ENCODE data around the gene SPTBN4. TPM values are rescaled to one million over a fixed set of nuclear protein-coding genes. Genes with fewer than 3 reads are reported as not detected.
"Not testable (repeated sequence)": the region's sequence is repeated elsewhere in the genome, so short reads cannot be mapped to it uniquely, and the experiment has no call there.

SPTBN4 gene
- total and polyA plus RNA-seq, 5 donors: 3.2 to 6.4 (median 5.4) TPM

DNA sequence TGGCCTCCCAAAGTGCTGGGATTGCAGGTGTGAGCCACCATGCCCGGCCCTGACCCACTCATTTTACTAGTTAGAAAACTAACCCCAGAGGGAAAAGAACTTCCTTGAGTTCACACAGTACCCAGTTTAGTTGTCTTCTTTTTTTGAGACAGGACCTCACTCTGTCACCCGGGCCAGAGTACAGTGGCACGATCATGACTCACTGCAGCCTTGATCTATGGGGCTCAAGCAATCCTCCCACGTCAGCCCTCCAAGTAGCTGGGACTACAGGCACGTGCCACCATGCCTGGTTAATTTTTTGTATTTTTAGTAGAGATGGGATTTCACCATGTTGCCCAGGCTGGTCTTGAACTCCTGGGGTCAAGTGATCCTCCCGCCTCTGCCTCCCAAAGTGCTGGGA lies 55.1 kb downstream of the SPTBN4 start:
- ATAC-seq; H3K27me3 ChIP-seq (ENCODE audit: control insufficient read depth, insufficient read depth); H3K4me3 ChIP-seq (ENCODE audit: low read length); H3K4me1 ChIP-seq (ENCODE audit: control insufficient read depth, insufficient read depth, low read length); H3K27ac ChIP-seq (ENCODE audit: low read length); H3K9me3 ChIP-seq (ENCODE audit: control insufficient read depth, low read length); DNase-seq: not testable (repeated sequence)
- 83% methylated on average over 6 of the region's 6 CpGs for WGBS
- intact Hi-C loops (cut with DNase I): loop anchor here in 1 of 4 donors (5.0 kb wide), 1 partner anchor 215 kb away; no protein-coding TSS in a partner anchor

DNA sequence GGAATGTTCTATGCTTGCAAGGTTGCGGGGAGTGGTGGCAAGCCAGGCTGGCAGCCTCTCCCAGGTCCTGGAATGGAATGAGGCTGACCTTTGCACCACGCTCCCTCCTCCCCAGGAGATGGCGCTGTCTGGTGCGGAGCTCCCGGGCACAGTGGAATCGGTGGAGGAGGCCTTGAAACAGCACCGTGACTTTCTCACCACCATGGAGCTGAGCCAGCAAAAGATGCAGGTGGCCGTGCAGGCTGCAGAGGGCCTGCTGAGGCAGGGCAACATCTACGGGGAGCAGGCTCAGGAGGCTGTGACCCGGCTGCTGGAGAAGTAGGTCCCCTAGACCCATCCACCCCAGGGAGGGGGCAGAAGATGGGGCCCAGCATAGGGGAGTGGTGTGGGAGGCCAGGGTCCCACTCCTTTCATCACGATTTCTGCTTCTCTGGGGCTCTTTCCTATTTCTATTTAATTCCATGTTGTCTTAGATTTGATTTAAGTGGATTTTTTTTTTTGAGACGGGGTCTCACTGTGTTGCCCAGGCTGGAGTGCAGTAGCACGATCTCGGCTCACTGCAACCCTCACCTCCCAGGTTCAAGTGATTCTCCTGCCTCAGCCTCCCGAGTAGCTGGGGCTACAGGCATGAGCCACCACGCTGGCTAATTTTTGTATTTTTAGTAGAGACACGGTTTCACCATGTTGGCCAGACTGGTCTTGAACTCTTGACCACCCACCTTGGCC lies 56.7 kb downstream of the SPTBN4 start:
- intact Hi-C loops (cut with DNase I): loop anchor here in 1 of 4 donors (5.0 kb wide), 1 partner anchor 216 kb away; no protein-coding TSS in a partner anchor
- H3K4me1 ChIP-seq (ENCODE audit: control insufficient read depth, insufficient read depth, low read length): no peaks in the 10 kb centered on the region
- H3K4me3 ChIP-seq (ENCODE audit: low read length): no peak overlapping the region
- no peaks in the 10 kb centered on the region for H3K9me3 ChIP-seq (ENCODE audit: control insufficient read depth, low read length)
- ATAC-seq (peak; percentile 60 to 62), DNase-seq (peak; percentile 37 to 70 (median 67))
- H3K27me3 ChIP-seq (ENCODE audit: control insufficient read depth, insufficient read depth): no peaks in the 10 kb centered on the region
- whole genome bisulfite sequencing: 48% methylated on average over 17 of the region's 17 CpGs
- H3K27ac ChIP-seq (ENCODE audit: low read length): no peak overlapping the region

DNA sequence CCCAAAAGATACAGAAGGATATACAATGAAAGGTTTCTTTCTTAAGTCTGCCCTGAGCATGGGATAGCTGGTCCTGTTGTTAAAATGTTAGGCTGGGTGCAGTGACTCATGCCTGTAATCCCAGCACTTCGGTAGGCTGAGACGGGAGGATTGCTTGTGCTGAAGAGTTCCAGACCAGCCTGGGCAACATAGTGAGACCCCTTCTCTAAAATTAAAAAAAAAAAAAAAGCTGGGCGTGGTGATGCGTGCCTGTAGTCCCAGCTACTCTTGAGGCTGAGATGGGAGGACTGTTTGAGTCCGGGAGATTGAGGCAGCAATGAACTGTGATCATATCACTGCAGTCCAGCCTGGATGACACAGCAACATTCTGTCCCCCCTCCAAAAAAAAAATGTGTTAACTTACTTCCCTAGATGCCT lies 57.3 kb downstream of the SPTBN4 start:
- ATAC-seq (no peak), DNase-seq (no peak)
- intact Hi-C loops (cut with DNase I): loop anchor here in 1 of 4 donors (5.0 kb wide), 1 partner anchor 217 kb away; no protein-coding TSS in a partner anchor
- Histone ChIP-seq H3K4me1 (ENCODE audit: control insufficient read depth, insufficient read depth, low read length) (no peaks in the 10 kb centered on the region), H3K27me3 (ENCODE audit: control insufficient read depth, insufficient read depth) (no peaks in the 10 kb centered on the region), H3K9me3 (ENCODE audit: control insufficient read depth, low read length) (no peaks in the 10 kb centered on the region), H3K27ac (ENCODE audit: low read length) (no peak overlapping the region), H3K4me3 (ENCODE audit: low read length) (no peak overlapping the region)
- WGBS: 78% methylated on average over 5 of the region's 5 CpGs

DNA sequence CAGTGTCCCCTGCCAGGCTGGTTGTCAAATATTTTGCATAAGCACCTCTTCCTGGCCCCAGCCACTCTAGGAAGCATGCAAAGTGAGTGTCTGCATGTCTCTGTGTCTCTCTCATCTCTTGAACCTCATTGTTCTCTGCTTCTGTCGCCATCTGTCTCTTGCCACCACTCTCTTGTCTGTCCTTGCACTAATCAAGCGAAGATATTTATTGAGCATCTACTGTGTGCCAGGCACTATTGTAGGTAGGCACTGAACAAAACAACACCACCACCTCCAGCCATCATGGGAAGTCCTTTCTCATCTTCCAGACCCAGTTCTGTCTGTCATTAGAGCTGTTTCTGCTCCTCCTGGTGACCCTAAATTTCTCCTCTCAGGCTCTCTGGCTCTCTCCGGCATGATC lies 57.9 kb downstream of the SPTBN4 start:
- H3K4me1 ChIP-seq (ENCODE audit: control insufficient read depth, insufficient read depth, low read length): no peaks in the 10 kb centered on the region
- WGBS: 94% methylated on average over 3 of the region's 3 CpGs
- ATAC-seq (no peak), DNase-seq (no peak)
- H3K27ac ChIP-seq (ENCODE audit: low read length): no peak overlapping the region
- H3K4me3 ChIP-seq (ENCODE audit: low read length): no peak overlapping the region
- no peaks in the 10 kb centered on the region for H3K27me3 ChIP-seq (ENCODE audit: control insufficient read depth, insufficient read depth)
- intact Hi-C loops (cut with DNase I): loop anchor here in 1 of 4 donors (5.0 kb wide), 2 partner anchors 73 to 217 kb away; no protein-coding TSS in a partner anchor
- H3K9me3 ChIP-seq (ENCODE audit: control insufficient read depth, low read length): no peaks in the 10 kb centered on the region

DNA sequence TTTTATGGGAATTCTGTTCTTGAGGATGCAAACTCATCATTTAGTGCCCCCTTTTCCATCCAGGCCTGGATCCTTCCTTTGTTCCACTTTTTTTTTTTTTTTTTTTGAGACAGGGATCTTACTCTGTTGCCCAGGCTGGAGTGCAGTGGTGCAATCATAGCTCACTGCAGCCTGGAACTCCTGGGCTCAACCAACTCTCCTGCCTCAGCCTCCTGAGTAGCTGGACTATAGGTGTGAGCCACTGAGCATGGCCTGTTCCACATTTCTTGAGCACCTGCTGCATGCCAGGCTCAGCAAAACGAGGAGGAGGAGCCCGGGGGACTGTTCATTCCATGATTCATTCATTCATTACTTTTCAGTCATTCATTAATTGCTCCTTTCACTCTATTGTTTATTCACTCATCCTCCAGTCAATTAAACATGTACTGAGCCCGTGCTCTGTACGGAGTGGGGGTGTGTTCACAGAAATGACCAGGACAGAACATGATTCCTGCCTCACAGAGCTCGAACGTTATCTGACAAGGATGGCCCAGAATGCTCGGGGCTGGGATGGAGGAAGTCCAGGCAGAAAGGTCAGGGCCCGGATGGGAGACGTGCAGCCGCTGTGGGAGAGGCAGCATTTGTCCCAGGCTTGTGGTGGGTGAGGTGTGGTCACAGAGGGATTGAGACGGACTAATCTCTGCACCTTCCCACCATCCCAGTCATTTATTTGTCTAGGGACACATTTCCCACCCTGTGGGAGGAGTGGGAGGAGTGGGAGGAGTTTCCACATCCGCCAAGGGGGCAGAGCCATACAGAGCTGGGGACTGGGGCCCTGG lies 58.6 kb downstream of the SPTBN4 start:
- Histone ChIP-seq H3K4me3 (ENCODE audit: low read length) (no peak overlapping the region), H3K9me3 (ENCODE audit: control insufficient read depth, low read length) (no peaks in the 10 kb centered on the region), H3K4me1 (ENCODE audit: control insufficient read depth, insufficient read depth, low read length) (no peaks in the 10 kb centered on the region), H3K27me3 (ENCODE audit: control insufficient read depth, insufficient read depth) (no peaks in the 10 kb centered on the region), H3K27ac (ENCODE audit: low read length) (no peak overlapping the region)
- 48% methylated on average over 12 of the region's 12 CpGs for WGBS
- no peak for ATAC-seq
- no peak for DNase-seq
- intact Hi-C loops (cut with DNase I): loop anchor here in 1 of 4 donors (5.0 kb wide), 1 partner anchor 72 kb away; no protein-coding TSS in a partner anchor

DNA sequence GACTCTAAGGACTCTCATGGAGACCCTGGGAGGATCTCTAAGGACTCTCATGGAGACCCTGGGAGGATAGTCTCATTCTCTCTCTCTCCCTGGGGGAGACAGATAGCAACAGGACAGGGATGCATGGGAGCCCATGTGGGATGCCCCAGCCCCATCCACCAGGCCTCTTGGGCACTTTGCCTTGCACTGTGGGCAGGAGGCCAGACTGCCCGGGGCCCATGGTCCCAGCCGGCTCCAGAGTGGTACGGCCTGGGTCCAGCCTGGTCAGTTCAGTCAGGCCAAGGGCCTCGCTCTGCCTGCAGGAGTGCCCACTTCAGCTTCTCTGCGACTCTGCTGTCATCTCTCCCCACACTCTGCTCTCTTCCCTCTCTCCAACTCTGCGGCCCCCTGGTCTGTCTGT lies 61.3 kb downstream of the SPTBN4 start:
- Histone ChIP-seq H3K27ac (ENCODE audit: low read length) (no peak overlapping the region), H3K4me3 (ENCODE audit: low read length) (no peak overlapping the region), H3K9me3 (ENCODE audit: control insufficient read depth, low read length) (no peaks in the 10 kb centered on the region), H3K4me1 (ENCODE audit: control insufficient read depth, insufficient read depth, low read length) (no peaks in the 10 kb centered on the region), H3K27me3 (ENCODE audit: control insufficient read depth, insufficient read depth) (no peaks in the 10 kb centered on the region)
- ATAC-seq (no peak), DNase-seq (no peak)
- intact Hi-C loops (cut with DNase I): loop anchor here in 2 of 4 donors (2.0 to 5.0 kb wide), 2 partner anchors 69 to 71 kb away; no protein-coding TSS in a partner anchor
- WGBS: 81% methylated on average over 6 of the region's 6 CpGs

DNA sequence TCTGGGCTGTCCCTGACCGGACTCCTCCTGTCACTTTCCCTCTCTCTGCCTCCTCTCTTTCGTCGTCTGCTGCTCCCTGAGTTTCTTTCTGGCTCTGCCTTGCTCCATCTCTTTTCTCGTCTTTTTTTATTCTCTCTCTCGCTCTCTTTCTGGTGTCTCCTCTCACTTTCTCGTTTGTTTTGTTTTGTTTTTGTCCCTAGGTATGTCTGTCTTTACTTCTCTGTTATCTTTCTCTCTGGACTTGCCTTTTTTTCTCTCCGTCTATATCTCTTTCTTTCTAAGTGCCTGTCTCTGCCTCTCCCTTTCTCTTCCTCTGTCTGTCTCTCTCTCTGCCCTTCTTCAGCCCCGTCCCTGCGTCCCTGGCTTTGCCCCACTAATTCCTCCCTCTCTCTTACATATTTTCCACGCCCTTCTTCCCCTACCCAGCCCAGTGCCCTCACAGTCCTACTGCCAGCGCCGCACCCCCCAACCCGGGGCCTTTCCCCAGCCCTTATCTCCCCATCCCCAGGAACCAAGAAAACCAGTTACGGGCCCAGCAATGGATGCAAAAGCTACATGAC lies 61.8 kb downstream of the SPTBN4 start:
- WGBS: 67% methylated on average over 14 of the region's 14 CpGs
- Histone ChIP-seq H3K9me3 (ENCODE audit: control insufficient read depth, low read length) (no peaks in the 10 kb centered on the region), H3K27me3 (ENCODE audit: control insufficient read depth, insufficient read depth) (no peaks in the 10 kb centered on the region), H3K4me3 (ENCODE audit: low read length) (no peak overlapping the region), H3K27ac (ENCODE audit: low read length) (no peak overlapping the region), H3K4me1 (ENCODE audit: control insufficient read depth, insufficient read depth, low read length) (no peaks in the 10 kb centered on the region)
- DNase-seq (no peak), ATAC-seq (no peak)
- intact Hi-C loops (cut with DNase I): loop anchor here in 2 of 4 donors (2.0 to 5.0 kb wide), 2 partner anchors 69 to 70 kb away; no protein-coding TSS in a partner anchor

DNA sequence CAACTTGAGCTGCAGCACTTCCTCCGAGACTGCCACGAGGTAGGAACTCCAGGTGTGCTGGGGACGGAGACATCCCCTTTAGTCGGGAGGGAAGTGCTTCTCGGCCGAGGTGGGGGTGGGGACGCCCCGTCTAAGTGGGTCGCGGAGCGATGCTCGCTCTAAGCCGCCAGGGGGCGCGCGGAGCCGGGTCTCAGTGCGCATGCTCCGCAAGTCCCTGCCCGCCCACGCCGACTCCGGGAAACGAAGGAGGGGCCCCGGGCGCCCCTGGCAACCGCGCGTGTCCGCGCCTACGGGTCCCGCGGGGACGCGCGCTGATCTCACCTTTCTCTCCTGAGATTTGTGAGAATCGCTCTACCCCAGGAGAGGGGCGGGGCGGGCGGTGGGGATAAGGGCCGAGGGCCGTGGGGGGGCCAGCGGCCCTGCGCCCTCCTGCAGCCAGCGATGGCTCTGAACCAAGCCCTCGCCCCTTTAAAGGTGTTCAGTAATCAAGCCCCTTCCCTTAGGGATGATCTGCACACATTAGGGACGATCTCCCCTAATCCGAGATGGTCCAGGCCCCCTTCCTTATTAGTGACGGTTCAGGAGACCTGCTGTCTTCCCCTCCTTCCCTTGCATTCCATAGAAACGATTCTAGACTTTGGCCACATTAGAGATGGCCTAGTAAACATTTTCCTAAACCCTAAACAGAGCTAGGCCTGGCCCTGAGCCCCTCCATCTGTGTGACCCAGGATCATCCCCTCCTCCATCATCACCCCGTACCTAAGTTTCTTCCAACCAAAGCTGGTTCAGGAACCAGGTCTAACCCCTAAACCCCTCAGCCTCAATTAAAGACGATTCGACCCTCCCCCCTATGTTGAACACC lies 62.5 kb downstream of the SPTBN4 start:
- H3K4me1 ChIP-seq (ENCODE audit: control insufficient read depth, insufficient read depth, low read length): no peaks in the 10 kb centered on the region
- WGBS: 3% methylated on average over 54 of the region's 54 CpGs
- DNase-seq: peak; percentile 82 to 94 (median 94)
- no peaks in the 10 kb centered on the region for H3K27me3 ChIP-seq (ENCODE audit: control insufficient read depth, insufficient read depth)
- no peaks in the 10 kb centered on the region for H3K9me3 ChIP-seq (ENCODE audit: control insufficient read depth, low read length)
- no peak overlapping the region for H3K27ac ChIP-seq (ENCODE audit: low read length)
- ATAC-seq: peak; percentile 86 to 92
- intact Hi-C loops (cut with DNase I): loop anchor here in 2 of 4 donors (2.0 to 5.0 kb wide), 2 partner anchors 68 to 69 kb away; no protein-coding TSS in a partner anchor
- H3K4me3 ChIP-seq (ENCODE audit: low read length): peak overlapping the region; percentile 49

DNA sequence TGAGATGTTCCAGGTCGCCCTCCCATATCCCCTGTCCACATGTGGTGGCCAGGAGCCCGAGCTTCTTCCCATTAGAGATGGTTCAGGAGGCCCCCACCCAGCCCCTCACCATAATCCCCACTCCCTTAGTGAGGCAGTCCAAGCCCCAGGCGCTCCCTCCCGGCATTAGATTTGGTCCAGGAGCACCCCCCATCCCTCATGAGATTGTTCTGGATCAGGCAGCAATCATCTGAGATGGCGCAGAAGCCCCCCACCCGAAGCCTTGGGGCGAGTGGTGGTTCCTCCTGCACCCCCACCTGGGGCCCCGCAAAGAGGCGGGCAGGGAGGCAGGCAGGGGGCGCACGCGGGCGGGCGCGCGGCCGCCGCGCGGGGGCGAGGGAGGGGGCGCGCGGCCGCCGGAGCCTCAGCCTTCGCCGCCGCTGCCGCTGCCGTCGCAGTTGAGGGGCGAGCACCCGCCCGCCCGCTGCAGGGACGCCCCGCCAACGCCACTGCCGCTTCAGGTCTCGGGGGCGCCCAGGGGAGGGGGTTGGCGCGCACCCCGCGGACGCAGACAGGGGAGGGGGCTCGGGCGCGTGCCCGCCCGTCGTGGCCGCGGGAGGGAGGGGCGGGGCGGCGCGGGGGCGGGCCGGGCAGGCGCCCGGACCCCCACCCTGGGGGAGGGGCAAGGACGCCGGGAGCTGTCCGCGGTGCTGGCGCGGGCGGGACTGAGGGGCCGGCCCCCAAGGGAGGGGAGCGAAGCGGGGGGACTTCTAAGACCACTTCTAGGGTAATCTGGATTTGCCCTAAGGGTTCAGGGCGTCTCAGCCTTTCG lies 63.5 kb downstream of the SPTBN4 start:
- no peaks in the 10 kb centered on the region for H3K9me3 ChIP-seq (ENCODE audit: control insufficient read depth, low read length)
- H3K4me3 ChIP-seq (ENCODE audit: low read length): peak overlapping the region; percentile 49
- ATAC-seq: no peak
- DNase-seq: peak in 2 of 3 donors; percentile 61 to 74
- intact Hi-C loops (cut with DNase I): loop anchor here in 1 of 4 donors (10.0 kb wide), 1 partner anchor 65 kb away; no protein-coding TSS in a partner anchor
- WGBS: 4% methylated on average over 75 of the region's 75 CpGs
- H3K4me1 ChIP-seq (ENCODE audit: control insufficient read depth, insufficient read depth, low read length): no peaks in the 10 kb centered on the region
- H3K27me3 ChIP-seq (ENCODE audit: control insufficient read depth, insufficient read depth): no peaks in the 10 kb centered on the region
- no peak overlapping the region for H3K27ac ChIP-seq (ENCODE audit: low read length)

Data from right cardiac atrium (tissue), 5 donors.